ENCODE data around the gene PRH1. TPM values are rescaled to one million over a fixed set of nuclear protein-coding genes. Genes with fewer than 3 reads are reported as not detected.

PRH1 gene
- 4.1 and 15.9 TPM in 2 replicates for total RNA-seq

DNA sequence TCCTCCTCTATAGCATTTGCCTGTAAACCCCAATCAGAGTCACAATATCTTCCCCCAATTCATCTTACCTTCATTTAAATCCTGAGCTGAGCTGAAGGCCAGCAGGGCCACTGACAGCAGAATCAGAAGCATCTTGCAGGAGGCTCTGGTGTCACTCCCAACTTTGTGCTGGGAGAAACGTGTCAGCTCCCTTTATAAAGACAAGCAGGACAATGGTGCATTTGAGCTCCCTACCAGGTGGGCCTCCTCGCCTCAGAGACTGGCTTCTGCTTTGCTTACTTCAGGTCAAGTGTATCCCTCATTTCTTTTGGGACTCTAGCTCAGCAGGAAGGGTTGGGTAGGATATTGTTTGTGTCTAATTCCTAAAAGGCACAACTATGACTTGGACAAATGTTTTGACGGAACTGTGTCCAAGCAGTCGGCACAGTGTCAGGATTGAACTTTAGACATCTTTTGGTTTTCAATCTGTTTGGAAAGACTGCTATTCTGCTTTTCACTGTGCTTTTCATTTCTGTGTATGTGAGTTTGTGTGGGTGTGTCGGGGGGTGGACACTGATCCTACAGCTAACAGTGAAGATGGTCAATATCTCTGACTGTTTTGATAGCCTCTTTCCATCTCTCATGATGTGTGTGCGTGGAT is at the start of gene PRH1:
PRH1 (minus strand) TSS at position 170 of the 640 bp plus-strand sequence; CDS start at position 132, 38 bp downstream.

DNA sequence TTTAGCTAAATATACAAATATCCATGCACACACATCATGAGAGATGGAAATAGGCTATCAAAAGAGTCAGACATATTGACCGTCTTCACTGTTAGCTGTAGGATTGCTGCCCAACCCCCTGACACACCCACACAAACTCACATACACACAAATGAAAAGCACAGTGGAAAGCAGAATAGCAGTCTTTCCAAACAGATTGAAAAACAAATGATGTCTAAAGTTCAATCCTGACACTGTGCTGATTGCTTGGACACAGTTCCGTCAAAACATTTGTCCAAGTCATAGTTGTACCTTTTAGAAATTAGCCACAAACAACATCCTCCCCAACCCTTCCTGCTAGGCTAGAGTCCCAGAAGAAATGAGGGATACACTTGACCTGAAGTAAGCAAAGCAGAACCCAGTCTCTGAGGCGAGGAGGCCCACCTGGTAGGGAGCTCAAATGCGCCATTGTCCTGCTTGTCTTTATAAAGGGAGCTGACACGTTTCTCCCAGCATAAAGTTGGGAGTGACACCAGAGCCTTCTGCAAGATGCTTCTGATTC is 44.8 kb upstream of the PRH1 start, which contains the start of gene PRH2:
PRH2 (plus strand) TSS at position 491 of the 541 bp plus-strand sequence; CDS start at position 529, 38 bp downstream.

DNA sequence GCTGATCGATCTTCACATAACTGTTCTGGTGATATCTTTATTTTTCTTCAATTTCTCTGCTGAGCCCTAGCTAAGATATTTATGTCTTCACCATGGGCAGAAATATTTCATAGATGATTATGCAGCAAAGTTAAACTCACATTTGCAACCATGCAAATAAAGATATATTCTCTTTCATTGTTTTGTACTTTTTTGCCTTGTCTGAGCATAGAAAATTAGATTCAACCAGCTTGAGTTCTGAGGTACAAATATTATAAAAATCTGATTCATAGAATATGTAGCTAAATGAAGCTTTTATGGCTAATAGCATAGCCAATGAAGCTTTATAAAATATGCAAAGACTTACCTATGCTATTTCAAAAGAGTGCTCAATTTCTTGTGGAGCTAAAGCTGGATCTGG is 25.4 kb upstream of the PRH1 start, which contains the start of gene TAS2R13:
TAS2R13 (minus strand) TSS at position 101 of the 400 bp plus-strand sequence. CDS start 264 bp downstream, outside the sequence.

DNA sequence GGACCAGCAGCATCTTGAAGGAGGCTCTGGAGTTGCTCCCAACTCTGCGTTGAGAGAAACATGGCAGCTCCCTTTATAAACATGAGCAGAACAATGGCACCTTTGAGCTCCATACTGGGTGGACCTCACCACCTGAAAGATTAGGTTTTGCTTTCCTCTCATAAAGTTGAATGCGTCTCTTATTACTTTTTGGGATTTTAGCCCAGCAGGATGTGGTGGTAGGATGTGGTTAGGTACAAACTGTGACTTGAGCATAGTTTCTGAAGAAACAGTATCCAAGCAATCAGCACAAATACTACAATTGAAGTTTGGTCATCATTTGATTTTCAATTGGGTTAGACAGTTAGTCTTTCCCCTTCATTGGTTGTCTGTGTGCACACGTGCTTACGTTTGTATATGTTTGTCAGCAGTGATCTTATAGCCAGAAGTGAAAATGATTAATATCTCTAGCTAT is 34.6 kb downstream of the PRH1 start, which contains the start of gene PRR4:
PRR4 (minus strand) TSS at position 51 of the 454 bp plus-strand sequence; CDS start at position 13, 38 bp downstream.

Other genes with a start within 250 kb of the PRH1 start
- 1.4 and 2.8 TPM in 2 replicates for gene STYK1, start 210.2 kb downstream of the PRH1 start, total RNA-seq
- 186 and 340 TPM in 2 replicates for gene YBX3, start 160.9 kb downstream of the PRH1 start, total RNA-seq
- not detected in 2 replicates for gene TAS2R7, start 81.6 kb downstream of the PRH1 start, total RNA-seq
- 0.14 TPM in 1 of 2 replicates, not detected in the other for gene TAS2R8, start 77.0 kb downstream of the PRH1 start, total RNA-seq
- gene TAS2R9, start 74.1 kb downstream of the PRH1 start, total RNA-seq, result 0.14 TPM in 1 of 2 replicates, not detected in the other
- gene TAS2R10, start 57.9 kb downstream of the PRH1 start, total RNA-seq, result 1.4 TPM in 1 of 2 replicates, not detected in the other
- 1.4 TPM in 1 of 2 replicates, not detected in the other for gene PRR4, start 34.8 kb downstream of the PRH1 start, total RNA-seq
- under 0.01 and 3.3 TPM in 2 replicates for gene TAS2R13, start 25.3 kb upstream of the PRH1 start, total RNA-seq
- 0.34 TPM in 1 of 2 replicates, not detected in the other for gene PRH2, start 45.0 kb upstream of the PRH1 start, total RNA-seq
- gene TAS2R14, start 55.0 kb upstream of the PRH1 start, total RNA-seq, result 0.68 and 4.1 TPM in 2 replicates
- 0.34 and 5.9 TPM in 2 replicates for gene TAS2R50, start 102.7 kb upstream of the PRH1 start, total RNA-seq
- gene TAS2R20, start 114.0 kb upstream of the PRH1 start, total RNA-seq, result 0.34 and 6.2 TPM in 2 replicates
- 0.34 and 7.6 TPM in 2 replicates for gene TAS2R19, start 138.4 kb upstream of the PRH1 start, total RNA-seq
- 0.68 and 5.6 TPM in 2 replicates for gene TAS2R31, start 147.2 kb upstream of the PRH1 start, total RNA-seq
- 0.34 and 5.1 TPM in 2 replicates for gene TAS2R46, start 178.0 kb upstream of the PRH1 start, total RNA-seq
- 0.34 TPM in 1 of 2 replicates, not detected in the other for gene TAS2R43, start 208.1 kb upstream of the PRH1 start, total RNA-seq